HepG2 (cell line): ENCODE results near the gene ARHGEF26. TPM values are rescaled to one million over a fixed set of nuclear protein-coding genes. Genes with fewer than 3 reads are reported as not detected.

Source experiments
- ATAC-seq: fragments of 200-7000 bp; cut with Tn5 transposase; 3 replicates; pipeline ENCODE4 v1.9.1; 2020; ENCODE audit warnings: mild to moderate bottlenecking, moderate library complexity
- BruUV-seq: library from RNA; stranded (reverse); fragments of 400-500 nt; replicated peaks from 2 replicates; lab custom pipeline; 2021; lab: Mats Ljungman, UMichigan
- CTCF ChIA-PET: fragments of 300-600 bp; formaldehyde crosslinking; extraction: SDS; loops from one replicate; lab custom pipeline; 2021; ENCODE audit warnings: low total read pairs, inconsistent platforms, low intra/inter-chr PET ratio; lab: Yijun Ruan, JAX
- POLR2A ChIA-PET: fragments of 350-600 bp; sonication (Branson Sonifier 250); formaldehyde crosslinking; loops from one replicate; lab custom pipeline; 2020; ENCODE audit warnings: antibody characterized with exemption, inconsistent platforms; lab: Yijun Ruan, JAX
- DNase-seq: peaks from one replicate; pipeline ENCODE4 v3.0.0-alpha.2; 2015; ENCODE audit warnings: low spot score
- FAIRE-seq: peaks from 3 replicates; lab custom pipeline; 2011; peaks lifted over from hg19 to GRCh38; lab: Jason Lieb, UNC
- H2AFZ ChIP-seq: one replicate; pipeline ENCODE4 v1.6.1; 2011; ENCODE audit warnings: low read length, inconsistent platforms
- H3K27ac ChIP-seq: fragments of 300-600 bp; 3 replicates; pipeline ENCODE4 v1.8.0; 2011; ENCODE audit warnings: mixed run types, mild to moderate bottlenecking, mixed read lengths, low read length, inconsistent platforms; ENCODE audit not compliant: insufficient read depth; ENCODE audit errors: extremely low read length
- H3K27me3 ChIP-seq, 2 experiments: fragments of 200-600 bp in 1 of 2; 2 replicates in 1 of 2; 3 replicates in 1 of 2; pipeline versions ENCODE4 v1.6.0 to v1.8.0; 2011; ENCODE audit warnings: low read length in 2 of 2, mild to moderate bottlenecking in 2 of 2, moderate library complexity in 2 of 2, inconsistent platforms in 1 of 2; ENCODE audit not compliant: insufficient read depth in 2 of 2, control insufficient read depth in 1 of 2
- H3K36me3 ChIP-seq, 2 experiments: fragments of 200-600 bp in 1 of 2; replicated peaks in 1 of 2; 2 replicates in 1 of 2; 3 replicates in 1 of 2; pipeline versions ENCODE4 v1.5.1 to v1.8.0; 2011; ENCODE audit warnings: low read length in 2 of 2, inconsistent platforms in 1 of 2; ENCODE audit not compliant: insufficient read depth in 2 of 2, control insufficient read depth in 1 of 2
- H3K4me1 ChIP-seq: 2 replicates; pipeline ENCODE4 v1.5.1; 2012; ENCODE audit warnings: low read length, inconsistent platforms; ENCODE audit not compliant: insufficient read depth
- H3K4me2 ChIP-seq: 2 replicates; pipeline ENCODE4 v1.6.0; 2011; ENCODE audit warnings: low read depth, low read length, inconsistent platforms
- H3K4me3 ChIP-seq, 3 experiments: fragments of 200-600 bp in 1 of 3; sonication (generic), shearing (Covaris generic) in 1 of 3; replicated peaks in 1 of 3; 2 replicates each; pipeline ENCODE4 v1.5.1; 2011 to 2016; ENCODE audit warnings: low read length in 3 of 3, inconsistent platforms in 2 of 3, low read depth in 2 of 3, mild to moderate bottlenecking in 2 of 3, control low read depth in 1 of 3, mixed read lengths in 1 of 3; ENCODE audit not compliant: insufficient read depth in 1 of 3
- H3K79me2 ChIP-seq: one replicate; pipeline ENCODE4 v1.6.1; 2011; ENCODE audit warnings: low read length, inconsistent platforms; ENCODE audit not compliant: insufficient read depth
- H3K9ac ChIP-seq: 2 replicates; pipeline ENCODE4 v1.6.0; 2011; ENCODE audit warnings: mild to moderate bottlenecking, low read depth, low read length, inconsistent platforms; ENCODE audit not compliant: insufficient read depth
- H3K9me3 ChIP-seq: 2 replicates; pipeline ENCODE4 v1.5.1; 2012; ENCODE audit warnings: mild to moderate bottlenecking, low read length
- H4K20me1 ChIP-seq: 2 replicates; pipeline ENCODE4 v1.6.0; 2011; ENCODE audit warnings: inconsistent platforms, mild to moderate bottlenecking, low read length, moderate library complexity; ENCODE audit not compliant: insufficient read depth
- CEBPB ChIP-seq: IDR thresholded peaks from 2 replicates; pipeline ENCODE4 v1.6.1; 2011; ENCODE audit warnings: low read depth, low read length, improper control_type of control experiment, borderline replicate concordance
- ISX ChIP-seq: sonication (generic); formaldehyde crosslinking; conservative IDR thresholded peaks from 2 replicates; pipeline ENCODE4 v1.5.0; 2020; ENCODE audit warnings: missing genetic modification reagents
- NR1H2 ChIP-seq: sonication (generic); formaldehyde crosslinking; IDR thresholded peaks from 2 replicates; pipeline ENCODE4 v1.8.1; 2022; ENCODE audit warnings: low read depth, missing genetic modification reagents, borderline replicate concordance
- WGBS: methylation state at CpG from one replicate; pipeline ENCODE4 v1.1.6; 2017; ENCODE audit warnings: low lambda C conversion rate; 5-methylcytosine and 5-hydroxymethylcytosine counted together
- in situ Hi-C: cut with HindIII; loops from 2 replicates; pipeline ENCODE4 v1.10.0; 2017; ENCODE audit warnings: low pct_unique_long_range_greater_than_20kb; ENCODE audit not compliant: extremely low pct_ligation_motif_present
- intact Hi-C: fragments of 100-400 bp; cut with micrococcal nuclease; formaldehyde crosslinking; loops from one replicate; pipeline ENCODE4 v1.10.0; 2022; ENCODE audit not compliant: unreplicated experiment
- polyA plus RNA-seq, 8 experiments: library from polyadenylated mRNA; depleted of rRNA in 3 of 8; stranded (reverse) in 7 of 8; unstranded in 1 of 8; fragments of >200 nt; fragmentation: Illumina TruSeq in 4 of 8; extraction: Trizol in 4 of 8; gene quantifications; 2 replicates each; pipeline versions ENCODE4 v1.2.1 to v1.2.3, GENCODE V29; 2011 to 2016; ENCODE audit warnings: low read depth in 4 of 8, missing spikeins in 1 of 8, mixed read lengths in 1 of 8; ENCODE audit not compliant: insufficient read depth in 1 of 8
- total RNA-seq, 5 experiments: library from RNA; depleted of rRNA; stranded (reverse); fragments of >200 nt; fragmentation: Illumina TruSeq; extraction: Trizol; gene quantifications; 2 replicates each; pipeline ENCODE4 v1.2.3, GENCODE V29; 2016; ENCODE audit warnings: low read depth in 1 of 5

The ARHGEF26 gene
- total and polyA plus RNA-seq, 2 of the 13 experiments (the other 11 are each of a cell fraction or from before 2014, with no cell fraction given), result 0.74 to 6.1 TPM

DNA sequence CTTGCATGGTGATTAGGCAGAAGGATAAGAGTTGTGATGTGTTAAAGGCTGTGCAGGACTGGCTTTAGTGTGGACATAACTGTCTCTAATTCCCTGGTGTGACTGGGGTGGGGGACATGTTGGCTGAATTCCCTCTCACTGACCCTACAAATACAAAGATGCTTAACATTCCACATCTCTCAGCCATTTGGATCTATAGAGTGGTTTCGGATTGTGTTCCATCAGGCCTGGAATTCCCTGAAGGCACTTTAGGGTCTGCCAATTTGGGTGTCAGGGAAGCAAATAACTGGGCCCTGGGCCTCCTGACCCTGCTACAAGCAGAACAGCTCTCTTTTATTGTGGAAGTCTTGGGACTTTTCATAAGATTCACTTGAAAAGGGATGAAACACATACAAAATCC is 56.2 kb downstream of the ARHGEF26 start:
- H3K4me3 ChIP-seq, result no peak overlapping the region
- no peak for FAIRE-seq
- H2AFZ ChIP-seq, result no peak overlapping the region
- no peaks in the 10 kb centered on the region for H4K20me1 ChIP-seq
- WGBS, result 83% methylated on average over 1 of the region's 1 CpG
- H3K9ac ChIP-seq, result no peak overlapping the region
- TF ChIP-seq ISX (CRISPR knock-in tag), result no peak
- ATAC-seq, result no peak
- H3K27me3 ChIP-seq, result no peaks in the 10 kb centered on the region
- intact Hi-C loops (no loop called here), in situ Hi-C loops (no loop called here)
- H3K27ac ChIP-seq, result no peak overlapping the region
- CTCF ChIA-PET, result no interaction called here
- no TSS peak for BruUV-seq
- H3K4me2 ChIP-seq, result no peak overlapping the region
- POLR2A ChIA-PET, result no interaction called here
- no peaks in the 10 kb centered on the region for H3K79me2 ChIP-seq
- H3K9me3 ChIP-seq, result no peaks in the 10 kb centered on the region
- H3K36me3 ChIP-seq, result no peaks in the 10 kb centered on the region
- no peaks in the 10 kb centered on the region for H3K4me1 ChIP-seq
- DNase-seq, result no peak

DNA sequence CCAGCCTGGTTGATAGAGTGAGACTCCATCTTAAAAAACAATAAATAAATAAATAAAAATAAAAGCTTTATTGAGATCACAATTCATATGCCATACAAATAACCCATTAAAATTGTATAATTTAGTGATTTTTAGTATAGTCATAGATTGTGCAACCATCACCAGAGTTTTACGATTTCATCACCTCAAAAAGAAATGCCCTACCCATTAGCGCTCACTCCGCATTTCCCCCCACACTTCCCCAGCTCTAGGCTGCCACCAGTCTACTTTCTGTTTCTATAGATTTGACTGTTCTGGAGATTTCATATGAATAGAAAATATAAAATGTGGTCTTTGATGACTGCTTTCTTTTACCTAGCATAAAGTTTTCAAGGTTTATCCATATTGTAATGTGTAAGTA is 57.0 kb downstream of the ARHGEF26 start:
- DNase-seq (no peak), ATAC-seq (no peak), FAIRE-seq (no peak)
- no peak overlapping the region for H3K4me3 ChIP-seq
- 67% methylated on average over 3 of the region's 3 CpGs for WGBS
- intact Hi-C loops (no loop called here), in situ Hi-C loops (no loop called here)
- no peaks in the 10 kb centered on the region for H4K20me1 ChIP-seq
- no peaks in the 10 kb centered on the region for H3K4me1 ChIP-seq
- no peaks in the 10 kb centered on the region for H3K27me3 ChIP-seq
- ChIA-PET CTCF (no interaction called here), POLR2A (no interaction called here)
- no peaks in the 10 kb centered on the region for H3K79me2 ChIP-seq
- H3K4me2 ChIP-seq, result no peak overlapping the region
- no TSS peak for BruUV-seq
- H3K9me3 ChIP-seq, result no peaks in the 10 kb centered on the region
- no peak overlapping the region for H2AFZ ChIP-seq
- no peak overlapping the region for H3K27ac ChIP-seq
- H3K9ac ChIP-seq, result no peak overlapping the region
- H3K36me3 ChIP-seq, result no peaks in the 10 kb centered on the region
- TF ChIP-seq NR1H2, result no peak
- TF ChIP-seq CEBPB, result peak; percentile 59; the same call in 1 of the 2 replicates
